GM12891 (cell line): ENCODE measurements around the gene NCKAP5.
"Not testable (repeated sequence)": the region's sequence is repeated elsewhere in the genome, so short reads cannot be mapped to it uniquely, and the experiment has no call there.

Experiments used
- DNase-seq: peaks from one replicate; pipeline ENCODE4 v3.0.0; 2011; ENCODE audit warnings: low spot score; ENCODE audit not compliant: insufficient read length
- FAIRE-seq: peaks from 2 replicates; lab custom pipeline; 2011; peaks lifted over from hg19 to GRCh38; lab: Jason Lieb, UNC
- PAX5 ChIP-seq: IDR thresholded peaks from 2 replicates; pipeline ENCODE4 v1.6.1; 2011; ENCODE audit warnings: low read length, moderate library complexity, mild to moderate bottlenecking; ENCODE audit not compliant: insufficient read depth, severe bottlenecking
- POLR2A ChIP-seq: IDR thresholded peaks from 2 replicates; pipeline ENCODE4 v1.6.1; 2011; ENCODE audit warnings: low read depth, low read length, control low read depth
- POLR2AphosphoS5 ChIP-seq: IDR thresholded peaks from 2 replicates; pipeline ENCODE4 v1.6.1; 2011; ENCODE audit warnings: low read depth, low read length, control low read depth
- POU2F2 ChIP-seq: IDR thresholded peaks from 2 replicates; pipeline ENCODE4 v1.6.1; 2011; ENCODE audit warnings: low read depth, mild to moderate bottlenecking, control low read depth, low read length, moderate library complexity
- SPI1 ChIP-seq: IDR thresholded peaks from 2 replicates; pipeline ENCODE4 v1.6.1; 2011; ENCODE audit warnings: low read depth, low read length, control low read depth
- TAF1 ChIP-seq: IDR thresholded peaks from 2 replicates; pipeline ENCODE4 v1.6.1; 2011; ENCODE audit warnings: low read depth, low read length, control low read depth

The NCKAP5 gene

GRCh38 chr2:133531382-133531781, 36.9 kb downstream of the NCKAP5 start:
- no peak for FAIRE-seq
- no peak for DNase-seq
- TF ChIP-seq PAX5: no peak
- no peak for TF ChIP-seq TAF1
- TF ChIP-seq POLR2AphosphoS5: no peak
- no peak for TF ChIP-seq SPI1

GRCh38 chr2:133530645-133531044, 37.6 kb downstream of the NCKAP5 start:
- TF ChIP-seq POLR2AphosphoS5: no peak
- no peak for TF ChIP-seq POLR2A
- FAIRE-seq (no peak), DNase-seq (no peak)

GRCh38 chr2:133526530-133527300, 41.5 kb downstream of the NCKAP5 start:
- FAIRE-seq: no peak
- DNase-seq: no peak
- TF ChIP-seq SPI1 (no peak), POU2F2 (no peak), PAX5 (no peak), POLR2AphosphoS5 (no peak), POLR2A (no peak), TAF1 (no peak)

DNA sequence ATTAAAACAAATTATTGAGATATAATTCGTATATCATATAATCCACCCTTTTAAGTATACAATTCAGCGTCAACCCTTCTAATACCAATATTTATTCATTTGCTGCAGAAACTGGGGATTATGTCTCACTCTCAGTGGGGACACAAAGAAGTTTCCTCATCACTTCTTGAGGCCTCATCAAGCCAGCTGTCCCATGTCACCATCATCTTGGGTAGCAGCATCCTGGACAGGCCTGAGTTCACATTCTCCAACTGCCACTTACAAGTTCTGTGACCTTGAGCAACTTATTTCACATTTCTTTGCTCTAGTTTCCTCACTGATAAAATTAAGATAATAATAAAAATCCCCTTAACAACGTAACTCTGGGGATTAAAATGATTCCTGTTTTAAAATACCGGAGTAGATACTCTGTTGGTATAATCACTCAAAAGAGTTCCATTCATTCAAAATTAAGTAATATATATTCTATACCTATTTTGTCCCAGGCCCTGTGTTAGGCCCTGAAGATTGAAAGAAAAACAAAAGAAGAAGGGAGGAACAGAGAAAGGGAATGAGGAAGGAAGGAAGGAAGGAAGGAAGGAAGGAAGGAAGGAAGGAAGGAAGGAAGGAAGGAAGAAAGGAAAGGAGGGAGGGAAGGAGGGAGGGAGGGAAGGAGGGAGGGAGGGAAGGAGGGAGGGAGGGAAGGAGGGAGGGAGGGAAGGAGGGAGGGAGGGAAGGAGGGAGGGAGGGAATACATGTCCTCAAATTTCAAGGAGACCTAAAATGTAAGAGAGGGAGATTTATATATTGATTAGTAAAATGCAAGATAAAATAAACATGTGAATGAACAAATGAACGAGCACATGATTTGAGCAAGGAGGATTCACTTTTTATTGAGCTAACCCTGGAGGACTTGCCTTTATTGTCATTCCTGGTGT, 42.4 kb downstream of the NCKAP5 start:
- FAIRE-seq: no peak

GRCh38 chr2:133525090-133525489, 43.2 kb downstream of the NCKAP5 start:
- TF ChIP-seq POU2F2 (no peak), TAF1 (no peak), POLR2A (no peak), POLR2AphosphoS5 (no peak), SPI1 (no peak), PAX5 (no peak)
- FAIRE-seq (no peak), DNase-seq (no peak)

More for the DNA sequence above, 42.4 kb downstream of the NCKAP5 start:
- DNase-seq: no peak
- TF ChIP-seq POLR2A (no peak), POLR2AphosphoS5 (no peak), PAX5 (no peak)

DNA sequence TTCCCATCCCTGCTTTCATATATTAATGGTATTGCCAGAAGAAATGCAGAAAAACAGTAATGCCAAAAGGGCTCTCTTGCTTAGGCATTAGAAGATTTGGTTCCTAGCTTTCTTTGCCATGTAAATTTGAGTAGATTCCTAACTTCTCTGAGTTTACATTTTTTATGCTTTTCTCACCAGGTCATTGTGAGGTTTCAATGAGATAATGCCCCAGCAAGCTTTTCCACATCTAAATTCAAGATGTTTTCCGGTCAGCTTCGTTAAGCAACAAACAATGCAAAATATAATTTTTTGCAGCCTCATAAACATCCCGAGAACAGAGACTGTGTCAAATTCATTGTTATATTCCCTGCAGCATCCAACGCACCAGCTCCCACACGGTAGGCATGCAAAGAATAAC, 44.9 kb downstream of the NCKAP5 start:
- TF ChIP-seq PAX5 (no peak), POU2F2 (no peak), POLR2A (no peak)
- FAIRE-seq (no peak), DNase-seq (no peak)

GRCh38 chr2:133522204-133522603, 46.1 kb downstream of the NCKAP5 start:
- TF ChIP-seq PAX5 (no peak), POLR2AphosphoS5 (no peak), SPI1 (no peak), TAF1 (no peak), POLR2A (no peak), POU2F2 (no peak)
- DNase-seq (no peak), FAIRE-seq (no peak)

DNA sequence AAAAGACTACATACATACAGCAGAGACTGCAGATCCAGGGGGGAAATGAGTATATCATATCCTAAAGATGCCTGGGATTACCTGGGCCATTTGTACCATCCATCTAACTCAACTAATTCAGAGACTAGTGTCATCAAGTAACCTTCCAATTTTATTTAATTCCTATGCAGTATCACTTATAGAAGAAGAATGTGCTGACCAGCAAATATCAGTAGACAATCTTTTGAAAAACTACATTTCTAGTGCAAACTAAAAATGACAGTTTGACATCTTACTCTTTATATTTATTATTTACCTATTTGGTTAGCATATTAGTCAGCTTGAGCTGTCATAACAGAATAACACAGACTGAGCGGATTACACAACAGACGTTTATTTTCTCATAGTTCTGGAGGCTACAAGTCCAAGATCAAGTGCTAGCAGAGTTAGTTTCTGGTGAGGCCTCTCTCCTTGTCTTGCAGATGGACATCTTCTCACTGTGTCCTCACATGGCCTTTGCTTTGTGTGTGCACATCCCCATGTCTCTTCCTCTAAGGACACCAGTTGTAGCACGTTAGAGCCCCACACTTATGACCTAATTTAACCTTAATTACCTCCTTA, 47.0 kb downstream of the NCKAP5 start:
- DNase-seq (no peak), FAIRE-seq (no peak)
- TF ChIP-seq POLR2A: no peak
- TF ChIP-seq PAX5: no peak
- TF ChIP-seq SPI1: no peak
- no peak for TF ChIP-seq TAF1
- TF ChIP-seq POLR2AphosphoS5: no peak
- TF ChIP-seq POU2F2: no peak

- not testable (repeated sequence) for DNase-seq, FAIRE-seq
Measured at GRCh38 chr2:133519677-133520076, 48.6 kb downstream of the NCKAP5 start.

- TF ChIP-seq SPI1 (no peak), POLR2A (no peak), POU2F2 (no peak), PAX5 (no peak), TAF1 (no peak), POLR2AphosphoS5 (no peak)
- DNase-seq (no peak), FAIRE-seq (no peak)
Measured at GRCh38 chr2:133518700-133519344, 49.4 kb downstream of the NCKAP5 start.
